NT2/D1 (cell line): ENCODE measurements around the gene PCDHB12.
"Not testable (repeated sequence)": the region's sequence is repeated elsewhere in the genome, so short reads cannot be mapped to it uniquely, and the experiment has no call there.

ENCODE experiments used
- DNase-seq: peaks from one replicate; pipeline ENCODE4 v3.0.0-alpha.2; 2011; ENCODE audit warnings: low read depth, low spot score
- H3K27me3 ChIP-seq: 2 replicates; pipeline ENCODE4 v1.6.0; 2011; ENCODE audit warnings: mild to moderate bottlenecking; ENCODE audit not compliant: insufficient read length, insufficient read depth
- H3K36me3 ChIP-seq: 2 replicates; pipeline ENCODE4 v1.6.1; 2011; ENCODE audit warnings: mild to moderate bottlenecking, low read length, mixed read lengths; ENCODE audit not compliant: insufficient read depth, insufficient read length
- H3K4me1 ChIP-seq: 2 replicates; pipeline ENCODE4 v1.5.1; 2011; ENCODE audit not compliant: insufficient read depth, insufficient read length
- H3K4me3 ChIP-seq: 2 replicates; pipeline ENCODE4 v1.5.1; 2011; ENCODE audit warnings: low read depth; ENCODE audit not compliant: insufficient read length
- H3K9ac ChIP-seq: 2 replicates; pipeline ENCODE4 v1.6.0; 2011; ENCODE audit warnings: low read depth; ENCODE audit not compliant: insufficient read length
- H3K9me3 ChIP-seq: 2 replicates; pipeline ENCODE4 v1.5.1; 2011; ENCODE audit warnings: mild to moderate bottlenecking, low read length; ENCODE audit not compliant: insufficient read depth
- SUZ12 ChIP-seq: IDR thresholded peaks from 2 replicates; pipeline ENCODE4 v1.6.1; 2011; ENCODE audit not compliant: insufficient read length, insufficient read depth; ENCODE audit errors: extremely low read depth
- YY1 ChIP-seq: IDR thresholded peaks from 2 replicates; pipeline ENCODE4 v1.6.1; 2011; ENCODE audit not compliant: insufficient read length, insufficient read depth
- ZNF274 ChIP-seq: IDR thresholded peaks from 2 replicates; pipeline ENCODE4 v1.6.1; 2011; ENCODE audit warnings: mild to moderate bottlenecking, low read depth, low read length

The PCDHB12 gene

DNA sequence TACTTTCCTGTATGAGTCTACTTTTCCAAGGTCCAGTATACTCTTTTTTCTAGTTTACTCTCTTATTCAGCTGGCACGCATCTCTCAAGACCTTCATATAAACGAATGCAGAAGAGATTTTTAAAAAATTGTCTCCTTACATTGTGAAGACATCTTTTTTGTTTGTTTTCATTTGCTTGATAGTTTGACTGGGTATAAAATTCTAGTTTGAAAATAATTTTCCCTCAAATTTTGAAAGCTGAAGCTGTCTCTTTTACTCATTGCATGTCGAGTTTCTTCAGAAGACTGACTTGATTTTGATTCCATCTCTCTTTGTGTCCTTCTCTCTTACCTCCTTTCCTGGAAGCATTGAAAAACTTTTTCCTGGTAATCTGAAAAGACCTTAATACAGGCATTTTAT is 12.2 kb upstream of the PCDHB12 start:
- DNase-seq: no peak
- peaks cover 15% of the 10 kb centered on the region for H3K27me3 ChIP-seq
- H3K36me3 ChIP-seq: no peaks in the 10 kb centered on the region
- no peaks in the 10 kb centered on the region for H3K4me1 ChIP-seq
- TF ChIP-seq SUZ12: no peak
- H3K9ac ChIP-seq: no peak overlapping the region
- no peak overlapping the region for H3K4me3 ChIP-seq
- H3K9me3 ChIP-seq: peaks cover 15% of the 10 kb centered on the region

DNA sequence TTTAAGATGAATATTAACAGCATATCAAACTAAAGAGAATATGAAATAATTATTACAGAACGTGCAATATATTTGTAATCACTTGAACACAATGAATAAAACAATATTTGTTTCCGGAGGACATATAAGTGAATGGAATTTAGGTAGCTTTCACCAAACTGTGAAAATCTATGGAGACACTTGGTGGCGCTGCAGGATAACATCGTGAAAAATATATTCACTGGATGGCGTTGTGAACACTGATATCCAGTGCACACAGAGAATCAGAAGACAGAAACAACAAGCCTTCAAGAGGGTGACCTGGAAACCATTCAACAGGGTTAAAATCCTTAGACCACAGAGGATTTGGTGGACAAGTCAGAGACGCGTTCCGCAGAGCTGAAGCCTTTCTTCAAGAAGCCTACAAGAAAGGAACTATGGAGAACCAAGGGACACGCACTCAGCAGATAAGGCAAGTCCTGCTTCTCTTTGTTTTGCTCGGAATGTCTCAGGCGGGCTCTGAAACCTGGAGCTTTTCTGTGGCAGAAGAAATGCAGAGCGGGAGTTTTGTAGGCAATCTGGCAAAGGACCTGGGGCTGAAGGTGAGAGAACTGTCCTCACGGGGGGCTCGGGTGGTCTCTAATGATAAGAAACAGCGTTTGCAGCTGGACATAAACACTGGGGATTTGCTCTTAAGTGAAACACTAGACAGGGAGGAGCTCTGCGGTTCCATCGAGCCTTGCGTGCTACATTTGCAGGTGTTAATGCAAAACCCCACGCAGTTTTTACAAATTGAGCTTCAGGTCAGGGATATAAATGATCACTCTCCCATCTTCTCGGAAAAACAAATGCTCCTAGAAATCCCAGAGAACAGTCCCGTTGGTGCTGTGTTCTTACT is 8.9 kb upstream of the PCDHB12 start, which contains the start of gene PCDHB11:
Gene PCDHB11 (plus strand): TSS at position 269 of the 877 bp plus-strand sequence. CDS start 148 bp downstream, at position 417.
- TF ChIP-seq YY1 (no peak), SUZ12 (no peak), ZNF274 (no peak)
- H3K4me1 ChIP-seq: no peaks in the 10 kb centered on the region
- DNase-seq: peak; percentile 6
- peaks cover 15% of the 10 kb centered on the region for H3K9me3 ChIP-seq
- no peak within 1 kb of the TSS for H3K4me3 ChIP-seq
- peaks cover 6% of the 10 kb centered on the region for H3K27me3 ChIP-seq
- no peaks in the 10 kb centered on the region for H3K36me3 ChIP-seq
- no peak within 1 kb of the TSS for H3K9ac ChIP-seq

- peaks cover 12% of the 10 kb centered on the region for H3K9me3 ChIP-seq
- H3K36me3 ChIP-seq, DNase-seq, H3K4me1 ChIP-seq, H3K4me3 ChIP-seq, H3K9ac ChIP-seq, H3K27me3 ChIP-seq: not testable (repeated sequence)
Observed at GRCh38 chr5:141201126-141201525, 7.4 kb upstream of the PCDHB12 start.

DNA sequence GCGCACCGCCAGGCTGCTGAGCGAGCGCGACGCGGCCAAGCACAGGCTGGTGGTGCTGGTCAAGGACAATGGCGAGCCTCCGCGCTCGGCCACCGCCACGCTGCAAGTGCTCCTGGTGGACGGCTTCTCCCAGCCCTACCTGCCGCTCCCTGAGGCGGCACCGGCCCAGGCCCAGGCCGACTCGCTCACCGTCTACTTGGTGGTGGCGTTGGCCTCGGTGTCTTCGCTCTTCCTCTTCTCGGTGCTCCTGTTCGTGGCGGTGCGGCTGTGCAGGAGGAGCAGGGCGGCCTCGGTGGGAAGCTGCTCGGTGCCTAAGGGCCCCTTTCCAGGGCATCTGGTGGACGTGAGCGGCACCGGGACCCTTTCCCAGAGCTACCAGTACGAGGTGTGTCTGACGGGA is 6.9 kb upstream of the PCDHB12 start:
- not testable (repeated sequence) for H3K9ac ChIP-seq, H3K9me3 ChIP-seq, H3K36me3 ChIP-seq, H3K4me3 ChIP-seq, H3K27me3 ChIP-seq, DNase-seq, H3K4me1 ChIP-seq

- H3K4me3 ChIP-seq, DNase-seq, H3K27me3 ChIP-seq, H3K9ac ChIP-seq, H3K36me3 ChIP-seq, H3K4me1 ChIP-seq, H3K9me3 ChIP-seq: not testable (repeated sequence)
Observed at GRCh38 chr5:141210281-141210680, 1.8 kb downstream of the PCDHB12 start.

DNA sequence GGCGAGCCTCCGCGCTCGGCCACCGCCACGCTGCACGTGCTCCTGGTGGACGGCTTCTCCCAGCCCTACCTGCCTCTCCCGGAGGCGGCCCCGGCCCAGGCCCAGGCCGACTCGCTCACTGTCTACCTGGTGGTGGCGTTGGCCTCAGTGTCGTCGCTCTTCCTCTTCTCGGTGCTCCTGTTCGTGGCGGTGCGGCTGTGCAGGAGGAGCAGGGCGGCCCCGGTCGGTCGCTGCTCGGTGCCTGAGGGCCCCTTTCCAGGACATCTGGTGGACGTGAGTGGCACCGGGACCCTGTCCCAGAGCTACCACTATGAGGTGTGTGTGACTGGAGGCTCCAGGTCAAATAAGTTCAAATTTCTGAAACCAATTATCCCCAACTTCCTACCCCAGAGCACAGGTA is 2.3 kb downstream of the PCDHB12 start:
- H3K4me1 ChIP-seq, H3K9ac ChIP-seq, H3K36me3 ChIP-seq, H3K9me3 ChIP-seq, DNase-seq, H3K27me3 ChIP-seq, H3K4me3 ChIP-seq: not testable (repeated sequence)

DNA sequence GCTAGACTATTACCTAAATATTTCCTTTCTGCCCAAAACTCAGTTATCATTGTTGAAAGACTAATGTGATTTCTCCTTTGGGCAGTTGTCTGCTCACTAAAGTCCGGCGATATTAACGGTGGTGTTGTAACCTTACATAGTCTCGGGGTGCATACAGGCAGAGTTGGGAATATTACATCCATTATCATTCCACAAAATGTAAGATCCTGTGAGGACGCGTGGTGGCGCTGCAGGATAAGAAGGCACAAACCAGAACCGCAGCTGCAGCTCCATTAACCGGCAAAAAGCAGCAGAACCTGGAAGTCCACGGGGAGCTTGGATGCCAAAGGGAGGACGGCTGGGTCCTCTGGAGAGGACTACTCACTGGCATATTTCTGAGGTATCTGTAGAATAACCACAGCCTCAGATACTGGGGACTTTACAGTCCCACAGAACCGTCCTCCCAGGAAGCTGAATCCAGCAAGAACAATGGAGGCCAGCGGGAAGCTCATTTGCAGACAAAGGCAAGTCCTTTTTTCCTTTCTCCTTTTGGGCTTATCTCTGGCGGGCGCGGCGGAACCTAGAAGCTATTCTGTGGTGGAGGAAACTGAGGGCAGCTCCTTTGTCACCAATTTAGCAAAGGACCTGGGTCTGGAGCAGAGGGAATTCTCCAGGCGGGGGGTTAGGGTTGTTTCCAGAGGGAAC is 5.3 kb downstream of the PCDHB12 start, which contains the start of gene PCDHB13:
Gene PCDHB13 (plus strand): TSS at position 264 of the 684 bp plus-strand sequence. CDS start 205 bp downstream, at position 469.
- not testable (repeated sequence) for H3K27me3 ChIP-seq, H3K4me1 ChIP-seq, H3K4me3 ChIP-seq, H3K36me3 ChIP-seq, H3K9me3 ChIP-seq, H3K9ac ChIP-seq
- DNase-seq: peak; percentile 32

- not testable (repeated sequence) for DNase-seq, H3K27me3 ChIP-seq, H3K9me3 ChIP-seq, H3K36me3 ChIP-seq, H3K4me1 ChIP-seq, H3K9ac ChIP-seq, H3K4me3 ChIP-seq
Observed at GRCh38 chr5:141214583-141214982, 6.1 kb downstream of the PCDHB12 start.

- not testable (repeated sequence) for H3K9ac ChIP-seq, H3K36me3 ChIP-seq, H3K9me3 ChIP-seq, H3K4me1 ChIP-seq, DNase-seq, H3K27me3 ChIP-seq, H3K4me3 ChIP-seq
Observed at GRCh38 chr5:141215504-141215903, 7.0 kb downstream of the PCDHB12 start.

DNA sequence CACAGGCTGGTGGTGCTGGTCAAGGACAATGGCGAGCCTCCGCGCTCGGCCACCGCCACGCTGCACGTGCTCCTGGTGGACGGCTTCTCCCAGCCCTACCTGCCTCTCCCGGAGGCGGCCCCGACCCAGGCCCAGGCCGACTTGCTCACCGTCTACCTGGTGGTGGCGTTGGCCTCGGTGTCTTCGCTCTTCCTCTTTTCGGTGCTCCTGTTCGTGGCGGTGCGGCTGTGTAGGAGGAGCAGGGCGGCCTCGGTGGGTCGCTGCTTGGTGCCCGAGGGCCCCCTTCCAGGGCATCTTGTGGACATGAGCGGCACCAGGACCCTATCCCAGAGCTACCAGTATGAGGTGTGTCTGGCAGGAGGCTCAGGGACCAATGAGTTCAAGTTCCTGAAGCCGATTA is 7.5 kb downstream of the PCDHB12 start:
- H3K4me1 ChIP-seq, H3K9ac ChIP-seq, H3K4me3 ChIP-seq, H3K9me3 ChIP-seq, H3K27me3 ChIP-seq, H3K36me3 ChIP-seq, DNase-seq: not testable (repeated sequence)
